Hepatocyte (in vitro differentiated cells): ENCODE results near the gene DSCAML1.

Source experiments
- CTCF ChIP-seq: fragments of 200-600 bp; sonication (generic); IDR thresholded peaks from 2 replicates; pipeline ENCODE4 v1.5.1; 2016; ENCODE audit warnings: antibody characterized with exemption, mild to moderate bottlenecking; ENCODE audit not compliant: poor library complexity
- EZH2 ChIP-seq: fragments of 200-600 bp; sonication (generic); IDR thresholded peaks from 2 replicates; pipeline ENCODE4 v1.6.1; 2016; ENCODE audit warnings: antibody characterized with exemption, mild to moderate bottlenecking, borderline replicate concordance
- EZH2phosphoT487 ChIP-seq: fragments of 200-600 bp; sonication (generic); IDR thresholded peaks from one replicate; pipeline ENCODE4 v1.6.1; 2018; ENCODE audit warnings: antibody characterized with exemption, mild to moderate bottlenecking, low read depth, moderate library complexity; ENCODE audit not compliant: unreplicated experiment, severe bottlenecking

GRCh38 chr11:117734601-117735024, 62.4 kb downstream of the DSCAML1 start:
- TF ChIP-seq CTCF = no peak
- TF ChIP-seq EZH2 = no peak
- no peak for TF ChIP-seq EZH2phosphoT487
